ENCODE data around the gene DGKD.
A peak's percentile ranks its signal among the peaks of the same experiment; 100 is the strongest.

Gene DGKD

GRCh38 chr2:233437439-233437955 lies 83.2 kb downstream of the DGKD start:
- peak in 1 of 10 donors; percentile 25 for DNase-seq
- intact Hi-C loops (cut with DNase I) = no loop called here

DNA sequence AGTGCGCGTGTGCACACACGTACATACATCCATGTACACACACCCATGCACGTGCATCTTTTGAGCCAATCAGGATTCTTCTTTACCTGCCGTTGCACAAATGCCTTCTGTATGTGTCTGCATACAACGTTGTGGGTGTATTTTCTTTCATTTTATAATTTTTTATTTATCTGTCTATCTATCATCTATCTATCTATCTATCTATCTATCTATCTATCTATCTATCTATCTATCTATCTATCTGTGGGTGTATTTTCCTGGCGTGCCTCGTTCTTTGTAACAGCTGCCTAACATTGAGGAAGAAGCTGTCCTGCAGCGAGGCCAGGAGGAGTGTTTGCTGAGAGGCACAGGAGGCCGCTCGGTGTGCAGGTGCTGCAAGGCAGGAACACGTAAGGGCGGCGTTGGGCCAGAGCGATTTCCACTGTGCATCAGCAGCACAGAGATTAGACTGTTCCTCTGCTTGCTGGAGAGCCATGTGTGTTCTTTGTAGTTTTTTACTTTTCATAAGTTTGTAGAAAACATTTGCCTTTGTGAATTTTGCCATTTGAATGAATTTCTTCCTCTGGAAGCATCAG lies 84.4 kb downstream of the DGKD start:
- peak in 2 of 10 donors; percentile 80 to 90 for DNase-seq
- intact Hi-C loops (cut with DNase I) = no loop called here

GRCh38 chr2:233439191-233439590 lies 84.9 kb downstream of the DGKD start:
- intact Hi-C loops (cut with DNase I) = no loop called here
- peak; percentile 55 to 96 (median 75) for DNase-seq

- intact Hi-C loops (cut with DNase I) = loop anchor here (10.0 kb wide), 3 partner anchors 56 to 186 kb away; partner anchors contain the start of gene ATG16L1
- DNase-seq = peak in 3 of 10 donors; percentile 6 to 82 (median 67)
These were observed 86.0 kb downstream of the DGKD start for GRCh38 chr2:233440314-233440713.

DNA sequence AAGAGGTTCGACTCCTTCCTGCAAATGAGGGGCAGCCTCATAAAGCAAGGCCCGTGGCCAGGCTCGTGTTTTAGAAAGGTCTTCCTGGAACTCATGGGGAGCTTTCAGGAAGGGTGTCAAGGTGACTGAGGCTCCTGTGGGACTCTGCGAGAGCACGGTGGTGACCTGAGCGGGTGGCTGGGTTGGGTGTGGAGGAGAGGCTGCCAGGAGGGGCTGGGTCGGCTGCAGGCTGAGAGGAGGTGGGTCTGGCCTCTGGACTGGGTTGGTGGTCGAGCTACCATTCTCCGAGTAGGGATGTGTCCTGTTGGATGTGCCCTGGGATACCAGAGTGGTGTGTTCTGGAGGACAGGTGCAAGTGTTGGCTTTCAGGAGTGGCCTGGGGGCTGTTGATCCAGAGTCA lies 86.4 kb downstream of the DGKD start:
- peak in 1 of 10 donors; percentile 75 for DNase-seq
- intact Hi-C loops (cut with DNase I) = loop anchor here (10.0 kb wide), 3 partner anchors 56 to 186 kb away; partner anchors contain the start of gene ATG16L1

DNA sequence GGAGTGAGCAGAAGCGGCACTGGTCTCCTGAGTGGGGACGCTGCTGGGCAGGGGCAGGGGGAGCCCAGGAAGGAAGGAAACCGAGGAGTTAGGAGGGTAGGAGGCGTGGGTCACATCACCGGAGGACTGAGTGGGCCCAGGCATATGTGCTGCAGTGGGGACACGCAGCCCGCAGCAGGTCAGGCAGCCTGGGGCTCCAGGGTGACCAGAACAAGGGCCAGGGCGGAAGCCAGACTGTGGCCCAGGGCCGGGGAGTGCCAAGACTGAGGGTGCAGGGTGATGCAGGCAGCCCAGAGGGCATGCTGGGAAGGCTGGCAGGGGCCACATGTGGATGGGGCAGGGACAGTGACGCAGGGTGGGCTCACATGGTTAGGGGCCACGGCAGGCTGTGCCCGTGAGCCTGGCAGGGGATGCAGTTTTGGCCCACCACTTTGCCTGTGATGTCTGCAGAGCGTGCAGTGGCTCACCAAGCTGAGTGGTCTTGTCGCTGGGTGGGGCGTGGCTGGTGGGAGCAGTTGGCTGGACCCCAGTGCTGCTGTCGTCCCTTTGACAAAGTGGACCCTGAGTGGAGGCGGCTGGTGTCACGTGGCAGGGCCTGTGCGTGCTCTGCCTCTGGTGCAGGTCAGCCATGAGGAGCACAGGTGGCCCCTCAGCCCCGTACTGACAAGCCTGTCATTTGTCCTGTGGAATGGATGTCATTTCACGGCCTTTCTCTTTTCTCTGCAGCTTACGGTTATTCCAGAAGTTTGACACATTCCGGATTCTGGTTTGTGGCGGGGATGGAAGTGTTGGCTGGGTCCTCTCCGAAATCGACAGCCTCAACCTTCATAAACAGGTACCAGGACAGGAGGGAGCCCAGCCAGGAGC lies 87.1 kb downstream of the DGKD start:
- peak in 3 of 10 donors; percentile 8 to 77 (median 76) for DNase-seq
- intact Hi-C loops (cut with DNase I) = loop anchor here (10.0 kb wide), 3 partner anchors 57 to 187 kb away; partner anchors contain the start of gene ATG16L1

DNA sequence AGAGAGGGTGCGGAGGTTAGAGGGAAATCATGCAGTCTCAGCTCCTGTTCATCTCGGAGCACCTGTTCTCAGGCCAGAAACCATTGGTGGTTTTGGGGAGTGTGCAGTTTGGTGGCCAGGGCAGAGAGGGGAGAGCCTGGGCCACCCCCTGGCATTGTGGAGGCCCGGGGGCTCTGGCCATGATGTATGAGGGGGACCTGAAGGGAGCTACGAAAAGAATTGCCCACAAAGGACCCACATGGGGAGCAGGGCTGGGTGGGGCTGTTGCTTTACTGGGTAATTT lies 87.7 kb downstream of the DGKD start:
- intact Hi-C loops (cut with DNase I) = loop anchor here (10.0 kb wide), 3 partner anchors 57 to 187 kb away; partner anchors contain the start of gene ATG16L1
- peak in 2 of 10 donors; percentile 1 to 43 for DNase-seq

DNA sequence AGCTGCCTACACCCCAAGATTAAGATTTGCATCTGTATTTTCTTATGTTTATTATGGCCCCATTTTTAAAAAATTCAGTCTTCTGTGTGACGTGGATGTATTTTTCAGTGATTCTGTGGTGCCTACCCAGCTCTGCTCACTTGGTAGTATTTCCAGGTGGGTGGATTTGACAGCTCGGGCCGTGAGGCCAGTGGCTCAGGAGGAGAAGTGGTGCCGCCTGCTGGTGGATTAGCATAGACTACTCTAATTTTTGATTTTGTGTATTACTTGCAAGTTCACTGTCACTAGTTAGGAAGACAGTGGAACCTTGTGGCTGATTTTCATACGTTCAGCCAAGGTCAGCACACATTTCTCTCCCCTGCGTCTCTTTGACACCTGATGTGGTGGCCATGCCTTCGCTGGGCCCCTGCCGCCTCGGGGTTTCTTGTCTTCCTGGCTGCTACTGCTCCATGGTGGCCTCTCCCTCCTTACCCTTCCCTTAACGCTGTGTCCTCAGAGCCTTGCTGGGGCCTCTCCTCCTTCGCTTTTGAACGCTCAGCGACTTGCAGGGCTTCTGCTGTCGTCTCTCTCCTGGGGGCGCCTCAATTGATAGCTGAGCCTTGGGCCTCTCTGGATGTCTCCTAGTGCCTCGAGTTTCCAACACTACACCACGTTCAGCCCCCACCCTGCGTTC lies 89.4 kb downstream of the DGKD start:
- intact Hi-C loops (cut with DNase I) = loop anchor here (1.0 to 10.0 kb wide), 4 partner anchors 59 to 189 kb away; partner anchors contain the start of genes ATG16L1 and DGKD
- DNase-seq = peak; percentile 54 to 96 (median 78)

DNA sequence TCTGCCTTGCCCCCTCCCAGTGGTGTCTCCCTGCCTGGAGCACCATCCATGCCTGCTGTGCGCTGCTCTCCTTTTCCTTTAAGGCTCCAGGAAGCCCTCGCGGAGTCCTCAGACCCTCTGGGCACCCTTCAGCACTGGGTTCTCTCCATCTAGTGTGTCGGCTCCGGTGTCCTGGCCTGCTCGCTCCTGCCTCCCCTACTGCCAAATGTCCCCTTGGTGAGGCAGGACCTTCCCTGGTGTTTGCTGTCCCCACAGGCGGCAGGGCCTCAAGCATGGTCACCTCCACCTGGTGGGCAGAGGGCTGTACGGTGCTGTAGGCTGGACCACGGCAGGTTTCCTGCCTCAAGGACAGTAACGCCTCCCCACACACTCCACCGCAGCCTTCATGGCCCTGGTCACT lies 90.2 kb downstream of the DGKD start:
- DNase-seq = peak in 3 of 10 donors; percentile 8 to 75 (median 70)
- intact Hi-C loops (cut with DNase I) = loop anchor here (10.0 kb wide), 3 partner anchors 60 to 190 kb away; partner anchors contain the start of gene ATG16L1

DNA sequence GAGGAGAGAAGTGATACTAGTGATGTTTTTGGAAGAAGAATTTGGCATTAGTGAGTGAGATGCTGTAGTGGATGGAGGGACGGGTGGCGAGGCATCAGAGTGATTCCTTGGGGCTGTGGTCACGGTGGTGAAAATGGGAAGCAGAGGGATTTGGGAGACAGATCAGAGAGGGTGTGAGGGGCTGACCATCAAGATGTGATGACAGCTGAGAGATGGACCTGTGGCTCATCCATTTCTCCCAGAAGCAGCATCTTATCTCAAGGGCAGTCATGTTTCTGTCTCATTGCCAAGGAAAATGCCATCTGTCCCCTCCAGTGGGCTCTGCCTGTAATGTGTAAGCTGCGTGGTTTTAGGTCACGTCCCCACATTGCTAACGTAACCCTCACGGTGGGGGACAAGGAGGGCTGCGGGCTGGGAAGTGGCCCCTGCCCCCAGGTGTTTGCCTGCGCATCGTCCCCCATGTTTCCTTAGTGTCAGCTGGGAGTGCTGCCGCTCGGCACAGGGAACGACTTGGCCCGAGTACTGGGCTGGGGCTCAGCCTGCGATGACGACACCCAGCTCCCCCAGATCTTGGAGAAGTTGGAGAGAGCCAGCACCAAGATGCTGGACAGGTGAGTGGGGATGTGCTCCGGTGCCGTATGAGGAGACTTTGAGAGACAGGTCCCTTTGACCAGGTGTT lies 91.0 kb downstream of the DGKD start:
- intact Hi-C loops (cut with DNase I) = loop anchor here (5.0 to 10.0 kb wide), 4 partner anchors 60 to 267 kb away; partner anchors contain the start of genes ATG16L1 and UGT1A5

DNA sequence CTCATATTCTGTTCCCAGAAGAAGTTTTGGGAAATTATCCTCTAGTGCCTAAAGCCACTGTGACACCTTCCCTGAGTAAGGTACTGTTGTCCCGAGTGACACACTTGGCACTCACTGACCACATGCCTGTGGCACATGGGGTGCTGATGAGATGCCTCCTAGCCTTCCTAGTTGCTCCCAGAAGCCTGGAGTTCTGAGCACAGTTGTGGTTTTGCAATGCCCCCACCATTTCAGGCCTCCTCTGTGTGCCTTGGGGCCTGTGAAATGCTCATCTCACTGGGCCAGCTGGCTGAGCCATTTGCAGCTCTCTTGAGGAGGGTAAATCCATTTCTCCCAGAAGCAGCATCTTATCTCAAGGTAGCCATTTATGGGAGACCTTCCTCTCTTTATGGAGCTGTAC lies 91.8 kb downstream of the DGKD start:
- DNase-seq = peak in 3 of 10 donors; percentile 3 to 34 (median 25)

More for the DNA sequence above, 91.0 kb downstream of the DGKD start:
- peak in 5 of 10 donors; percentile 2 to 73 (median 7) for DNase-seq

DNA sequence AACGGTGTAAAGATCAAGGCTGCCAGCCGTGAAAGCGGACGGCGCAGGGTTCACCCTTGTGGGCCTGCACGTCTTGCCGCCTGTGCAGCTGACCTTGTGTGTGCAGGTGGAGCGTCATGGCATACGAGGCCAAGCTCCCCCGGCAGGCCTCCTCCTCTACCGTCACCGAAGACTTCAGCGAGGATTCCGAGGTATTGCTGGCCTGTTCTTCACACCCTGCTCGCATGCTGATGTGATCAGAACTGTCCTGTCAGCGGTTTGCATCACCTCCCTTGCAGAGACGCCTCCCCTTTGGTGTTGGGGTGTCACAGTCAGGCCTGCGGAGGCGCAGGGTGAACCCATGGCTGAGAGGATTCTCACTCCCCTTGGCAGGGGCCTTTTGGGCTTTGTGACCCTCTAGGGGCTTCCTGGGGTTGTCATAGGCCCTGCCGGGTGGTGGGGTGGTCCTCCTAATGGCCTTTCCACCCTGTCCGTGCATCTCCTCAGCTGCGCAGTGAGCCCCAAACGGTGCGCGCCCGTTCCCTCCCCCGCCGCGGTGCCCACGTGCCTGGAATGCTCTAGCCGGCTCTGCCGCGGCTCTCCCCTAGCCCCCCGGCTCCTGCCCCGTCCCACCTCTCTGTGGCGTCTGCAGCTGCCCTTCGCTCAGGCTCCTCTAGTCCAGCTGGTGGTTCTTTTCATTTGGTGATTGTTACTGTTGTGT lies 92.5 kb downstream of the DGKD start:
- intact Hi-C loops (cut with DNase I) = loop anchor here (5.0 to 10.0 kb wide), 4 partner anchors 62 to 266 kb away; partner anchors contain the start of genes ATG16L1 and UGT1A5
- peak in 4 of 10 donors; percentile 4 to 78 (median 44) for DNase-seq

More for the DNA sequence above, 91.8 kb downstream of the DGKD start:
- intact Hi-C loops (cut with DNase I) = loop anchor here (5.0 to 10.0 kb wide), 4 partner anchors 61 to 266 kb away; partner anchors contain the start of genes ATG16L1 and UGT1A5

- intact Hi-C loops (cut with DNase I) = loop anchor here (5.0 to 10.0 kb wide), 4 partner anchors 63 to 265 kb away; partner anchors contain the start of genes ATG16L1 and UGT1A5
- DNase-seq = peak in 5 of 10 donors; percentile 3 to 78 (median 10)
These were observed 93.4 kb downstream of the DGKD start for GRCh38 chr2:233447506-233448219.

DNA sequence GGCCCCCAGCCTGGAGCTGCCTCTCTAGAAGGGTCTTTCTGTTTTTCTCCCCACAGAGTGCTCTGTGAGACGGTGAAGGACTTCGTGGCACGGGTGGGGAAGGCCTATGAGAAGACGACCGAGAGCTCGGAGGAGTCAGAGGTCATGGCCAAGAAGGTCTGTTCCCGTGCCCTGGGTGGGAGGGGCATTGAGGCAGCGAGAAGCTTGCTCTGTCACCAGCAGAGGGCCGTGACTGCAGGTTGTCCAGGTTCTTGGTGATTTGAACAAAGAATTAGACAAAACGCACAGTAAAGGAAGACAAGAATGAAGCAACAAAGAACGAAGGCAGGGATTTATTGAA lies 93.9 kb downstream of the DGKD start:
- intact Hi-C loops (cut with DNase I) = loop anchor here (5.0 to 10.0 kb wide), 4 partner anchors 63 to 264 kb away; partner anchors contain the start of genes ATG16L1 and UGT1A5

DNA sequence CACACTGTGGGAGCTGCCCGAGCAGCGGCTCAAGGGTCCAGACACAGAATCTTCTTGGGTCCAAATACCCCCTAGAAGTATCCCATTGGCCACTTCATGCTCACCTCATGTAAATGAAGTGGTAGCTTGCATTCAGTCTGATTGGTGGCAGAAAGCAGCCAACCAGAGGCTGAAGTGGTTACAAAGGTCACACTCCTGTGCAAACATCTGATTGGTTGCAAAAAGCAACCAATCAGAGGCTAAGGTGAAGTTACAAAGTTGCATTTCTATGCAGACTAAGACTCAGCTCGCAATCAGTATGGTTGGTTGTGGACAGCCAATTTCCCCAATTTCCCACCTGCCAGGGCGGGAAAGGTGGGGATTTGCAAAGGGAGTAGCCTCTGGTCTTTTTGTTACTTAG lies 94.3 kb downstream of the DGKD start:
- peak in 1 of 10 donors; percentile 14 for DNase-seq
- intact Hi-C loops (cut with DNase I) = loop anchor here (5.0 to 10.0 kb wide), 4 partner anchors 64 to 264 kb away; partner anchors contain the start of genes ATG16L1 and UGT1A5

More for the DNA sequence above, 93.9 kb downstream of the DGKD start:
- peak in 2 of 10 donors; percentile 35 to 71 for DNase-seq

- intact Hi-C loops (cut with DNase I) = loop anchor here (5.0 to 10.0 kb wide), 4 partner anchors 64 to 263 kb away; partner anchors contain the start of genes ATG16L1 and UGT1A5
- peak; percentile 50 to 96 (median 68) for DNase-seq
These were observed 95.0 kb downstream of the DGKD start for GRCh38 chr2:233449081-233449901.
